ENCODE results near the gene ZCCHC24. TPM values are rescaled to one million over a fixed set of nuclear protein-coding genes. Genes with fewer than 3 reads are reported as not detected.

Gene ZCCHC24
- polyA plus RNA-seq, 4 donors: 21.4 to 77.0 (median 25.6) TPM

DNA sequence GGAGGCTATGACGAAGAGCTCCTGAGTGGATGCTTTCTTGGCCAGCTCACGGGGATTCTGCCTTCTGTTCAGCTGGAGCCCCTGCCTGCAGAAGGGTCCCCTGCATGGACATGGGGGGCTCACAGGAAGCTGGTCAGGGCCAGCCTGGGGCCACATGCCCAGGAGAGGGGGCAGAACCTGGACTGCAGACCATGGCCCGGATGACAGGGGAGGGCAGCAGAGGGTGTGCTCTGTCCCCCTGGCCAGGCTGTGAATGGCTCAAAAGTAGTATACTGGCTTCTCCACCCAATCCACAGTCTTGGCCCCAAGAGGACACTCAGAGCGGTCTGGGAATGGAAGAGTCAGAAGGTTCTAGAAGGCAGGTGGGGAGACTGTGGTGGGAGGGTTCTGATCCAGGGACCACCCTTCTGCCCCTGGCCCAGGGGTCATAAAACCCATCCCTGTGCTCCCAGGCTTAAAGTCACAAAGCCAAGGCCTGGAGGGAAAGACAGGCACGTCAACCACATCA, 57.9 kb downstream of the ZCCHC24 start:
- DNase-seq (ENCODE audit: low read depth in 4 of 4, low spot score in 3 of 4): no peak

DNA sequence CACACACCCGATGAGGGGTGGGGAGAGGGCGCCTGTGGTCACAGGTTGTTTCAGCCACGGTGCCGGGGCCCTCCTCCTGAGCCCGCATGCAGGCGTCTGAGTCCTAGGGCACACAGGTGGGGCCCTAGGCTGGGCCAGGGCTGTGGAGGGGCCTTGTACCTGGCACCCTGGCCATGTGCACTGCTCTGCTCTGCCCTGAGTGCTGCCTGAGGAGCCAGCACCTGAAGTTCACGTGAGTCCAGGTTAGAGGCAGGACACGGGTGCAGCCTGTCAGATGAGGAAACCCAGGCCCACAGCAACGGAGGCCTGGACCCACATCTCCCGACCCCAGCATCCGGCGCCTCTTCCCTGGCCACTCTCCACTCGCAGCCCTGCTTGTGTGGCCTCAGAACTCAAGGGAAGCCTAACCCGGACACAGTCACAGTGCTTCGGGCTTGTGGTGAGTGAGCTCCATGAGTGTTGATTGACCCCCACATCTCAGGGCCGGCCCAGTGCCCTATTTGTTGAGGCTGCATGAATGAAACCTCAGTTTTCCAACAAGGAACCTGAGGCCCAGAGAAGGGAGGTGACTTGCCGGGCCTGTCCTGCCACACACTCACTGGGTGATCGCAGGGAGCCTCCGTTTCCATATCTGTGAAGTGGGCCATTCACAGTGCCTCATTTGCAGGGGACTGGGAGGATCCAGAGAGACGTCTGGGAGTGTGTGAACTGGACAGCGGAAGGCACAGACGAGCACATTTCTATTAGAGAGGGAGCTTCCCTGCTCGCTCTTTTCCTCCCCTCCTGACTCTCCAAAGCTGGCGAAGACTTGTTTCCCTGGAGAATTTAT, 58.6 kb downstream of the ZCCHC24 start:
- DNase-seq (ENCODE audit: low read depth in 4 of 4, low spot score in 3 of 4): no peak

DNA sequence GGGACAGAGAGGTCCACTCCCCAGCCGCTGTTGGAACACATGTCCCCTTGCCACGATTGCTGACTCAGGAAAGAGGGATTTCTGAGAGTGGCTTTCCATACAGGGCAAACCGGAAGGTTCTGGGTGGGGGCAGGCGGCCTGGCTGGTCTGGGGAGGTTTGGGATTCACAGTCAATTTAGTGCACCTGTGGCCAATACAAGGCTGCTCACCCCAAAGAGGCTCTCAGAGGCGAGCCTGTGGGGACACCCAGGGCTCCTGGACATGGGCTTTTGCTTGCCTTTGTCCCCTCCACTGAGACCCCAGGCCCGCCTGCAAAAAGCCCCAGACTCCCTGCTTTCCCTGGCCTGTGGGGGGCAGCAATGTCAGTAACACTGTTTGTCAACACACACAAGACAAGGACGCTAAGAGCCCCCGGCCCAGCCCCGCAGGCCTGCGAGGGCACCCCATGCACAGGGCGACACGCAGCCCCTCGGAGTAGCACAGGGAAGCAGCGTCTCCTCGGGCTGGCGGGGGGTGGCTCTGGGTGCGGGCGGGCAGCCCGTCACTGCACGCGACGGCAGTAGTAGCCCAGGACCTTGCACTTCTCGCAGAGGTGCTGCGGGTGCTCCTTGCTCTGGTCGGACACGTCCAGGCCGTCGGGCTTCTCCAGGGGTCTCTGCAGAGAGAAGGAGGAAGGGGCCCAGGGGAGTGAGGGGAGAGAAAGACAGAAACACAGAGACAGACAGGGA, 59.5 kb downstream of the ZCCHC24 start:
- DNase-seq (ENCODE audit: low read depth in 4 of 4, low spot score in 3 of 4): no peak

DNA sequence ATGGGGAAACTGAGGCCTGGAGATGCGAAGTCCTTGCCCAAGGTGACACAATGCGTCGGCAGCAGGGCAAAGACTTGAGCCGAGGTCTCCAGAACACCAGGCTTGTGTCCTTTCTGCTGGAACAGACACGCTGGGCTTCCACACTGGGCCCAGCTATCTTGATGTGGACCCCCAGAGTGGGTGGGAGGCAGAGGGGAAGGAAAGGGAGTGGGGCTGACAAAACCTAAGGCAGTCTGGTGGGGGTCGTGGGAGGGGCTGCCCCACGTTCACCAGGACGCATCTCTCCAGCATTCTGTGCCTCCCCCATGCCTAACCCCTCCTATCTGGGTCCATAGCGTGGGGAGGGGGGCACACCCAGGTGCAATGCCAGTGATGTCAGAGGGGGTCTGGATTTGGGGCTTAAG, 60.0 kb downstream of the ZCCHC24 start:
- DNase-seq (ENCODE audit: low read depth in 4 of 4, low spot score in 3 of 4): no peak

DNA sequence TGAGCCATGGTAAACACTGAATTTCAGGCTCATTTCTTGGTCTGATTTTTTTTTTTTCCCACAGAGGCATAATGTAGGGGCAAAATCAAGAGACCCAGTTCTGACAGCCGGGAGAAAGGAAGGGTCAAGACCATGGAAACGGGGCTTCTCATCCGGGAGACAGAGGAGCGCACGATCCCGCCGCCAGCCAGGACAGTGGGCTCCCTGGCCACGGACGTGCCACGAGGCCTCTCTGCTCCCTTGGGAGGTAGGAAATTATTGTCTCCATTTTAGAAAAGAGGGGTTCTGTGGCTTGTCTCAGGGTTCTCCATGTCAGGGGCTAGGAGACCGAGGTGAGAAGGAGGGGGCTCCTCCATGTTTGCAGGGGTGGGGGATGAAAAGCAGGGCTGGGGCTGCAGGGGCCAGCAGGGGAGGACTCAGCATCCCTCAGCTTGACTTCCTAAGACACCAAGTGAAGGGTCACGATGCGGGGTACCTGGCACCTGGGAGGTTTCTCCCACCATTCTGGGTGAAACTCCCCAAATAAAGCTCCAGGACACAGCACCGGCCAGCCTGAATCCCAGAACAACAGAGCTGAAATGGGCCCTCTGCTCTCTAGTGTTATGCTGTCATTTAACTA, 60.5 kb downstream of the ZCCHC24 start:
- no peak for DNase-seq (ENCODE audit: low read depth in 4 of 4, low spot score in 3 of 4)

DNA sequence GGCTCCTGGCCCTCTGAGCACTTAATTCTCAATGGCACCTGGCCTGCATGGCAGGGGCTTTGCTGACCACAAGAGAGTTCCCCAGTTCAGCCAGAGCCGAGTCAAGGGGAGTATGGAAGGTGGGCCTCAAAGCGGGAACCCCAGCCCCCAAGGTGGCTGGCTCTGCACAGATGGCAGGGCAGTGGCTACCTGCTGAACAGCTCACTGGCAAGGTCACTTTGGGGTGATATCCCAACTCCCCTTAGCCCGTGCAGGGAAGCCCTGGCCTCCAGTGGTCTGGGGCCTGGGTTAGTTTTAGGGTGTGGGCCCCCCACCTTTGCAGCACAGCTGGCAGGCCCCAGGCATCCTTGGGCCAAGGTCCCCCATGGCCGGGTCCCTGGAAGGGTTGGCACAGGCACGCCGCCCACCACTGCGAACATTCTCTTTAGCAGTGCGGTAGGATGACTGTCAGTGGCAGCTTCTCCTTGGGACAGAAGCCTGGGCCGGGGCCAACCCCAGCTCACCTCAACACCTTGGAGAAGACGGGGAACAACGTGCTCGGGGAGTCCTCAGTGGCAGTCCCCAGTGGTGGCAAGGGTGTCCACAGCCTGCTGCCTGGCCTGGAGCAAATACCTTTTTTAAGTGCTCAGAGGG, 61.3 kb downstream of the ZCCHC24 start:
- DNase-seq (ENCODE audit: low read depth in 4 of 4, low spot score in 3 of 4): no peak

DNA sequence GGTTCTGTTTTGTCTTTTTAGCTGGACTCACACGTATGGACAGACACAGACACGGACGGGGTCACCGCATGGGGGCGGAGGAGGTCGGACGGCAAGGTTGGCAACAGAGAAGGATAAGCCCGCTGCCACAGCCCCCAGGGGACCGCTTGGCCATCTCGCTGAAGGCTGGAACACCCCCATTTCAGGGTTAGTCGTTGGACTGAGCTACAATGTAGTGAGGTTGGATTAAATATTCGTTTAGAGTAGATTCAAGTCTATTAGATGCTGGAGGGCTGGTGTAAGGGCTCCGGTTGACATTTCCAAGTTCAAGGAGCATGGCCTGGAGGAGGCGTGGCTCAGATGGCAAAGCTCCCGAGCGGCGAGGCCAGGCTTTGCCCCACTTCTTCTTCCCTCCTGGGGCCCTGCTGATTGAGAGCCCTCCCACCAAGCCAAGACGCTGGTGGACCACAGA, 62.9 kb downstream of the ZCCHC24 start:
- DNase-seq (ENCODE audit: low read depth in 4 of 4, low spot score in 3 of 4): no peak

DNA sequence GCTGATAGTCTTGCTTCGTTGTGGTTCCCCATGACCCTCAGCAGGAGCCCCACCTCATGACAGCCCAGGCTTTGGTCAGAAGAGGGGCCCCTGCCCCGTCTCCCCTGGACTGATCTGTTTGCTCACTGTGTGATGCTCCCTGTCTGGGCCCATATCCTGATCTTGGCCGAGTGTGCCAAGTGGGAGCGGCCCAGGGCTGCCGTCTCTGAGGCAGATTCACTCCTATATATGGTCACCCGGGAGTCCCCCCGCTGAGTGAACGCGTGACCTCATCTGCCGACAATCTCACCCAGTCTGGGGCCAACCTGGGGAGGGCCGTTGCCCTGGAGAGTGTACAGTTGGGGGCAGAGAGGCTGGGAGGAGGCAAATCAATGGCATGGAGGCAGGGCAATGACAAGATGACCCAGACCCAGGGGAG, 63.6 kb downstream of the ZCCHC24 start:
- DNase-seq (ENCODE audit: low read depth in 4 of 4, low spot score in 3 of 4): no peak

DNA sequence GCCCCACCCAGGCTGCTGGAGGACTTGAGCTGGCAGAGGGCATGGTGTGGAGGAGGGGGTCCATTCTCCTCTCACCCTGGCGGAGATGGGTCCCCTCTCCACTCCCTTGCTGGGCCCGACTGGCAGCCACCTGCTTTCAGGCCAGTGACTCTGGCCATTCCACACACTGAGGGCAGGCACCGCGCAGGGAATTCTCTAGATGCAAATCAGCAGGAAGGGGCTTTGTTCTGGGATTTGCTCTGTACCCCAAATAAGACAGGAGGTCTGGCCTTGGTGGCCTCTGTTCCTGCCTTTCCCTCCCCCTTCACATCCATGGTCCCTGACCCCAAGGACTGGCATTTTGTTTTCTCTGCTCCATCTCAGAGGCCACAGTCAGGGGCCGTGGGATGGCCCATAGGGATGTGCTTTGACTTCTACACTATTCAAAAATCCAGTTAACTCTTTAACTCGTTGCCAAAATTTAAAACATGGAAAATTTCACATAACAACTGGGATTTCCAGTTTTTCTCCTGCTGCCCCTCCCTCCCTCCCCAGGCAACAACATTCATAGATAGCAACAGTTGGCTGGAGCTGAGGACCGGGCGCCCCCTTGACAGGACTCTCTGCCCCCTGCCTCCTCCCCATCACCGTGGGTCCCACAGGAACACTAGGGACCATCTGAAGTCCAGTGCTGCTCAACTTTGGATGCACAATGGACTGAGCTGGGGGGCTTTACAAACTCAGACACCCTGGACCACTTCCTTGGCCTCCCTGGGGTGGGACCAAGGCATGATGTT, 64.3 kb downstream of the ZCCHC24 start:
- DNase-seq (ENCODE audit: low read depth in 4 of 4, low spot score in 3 of 4): no peak

DNA sequence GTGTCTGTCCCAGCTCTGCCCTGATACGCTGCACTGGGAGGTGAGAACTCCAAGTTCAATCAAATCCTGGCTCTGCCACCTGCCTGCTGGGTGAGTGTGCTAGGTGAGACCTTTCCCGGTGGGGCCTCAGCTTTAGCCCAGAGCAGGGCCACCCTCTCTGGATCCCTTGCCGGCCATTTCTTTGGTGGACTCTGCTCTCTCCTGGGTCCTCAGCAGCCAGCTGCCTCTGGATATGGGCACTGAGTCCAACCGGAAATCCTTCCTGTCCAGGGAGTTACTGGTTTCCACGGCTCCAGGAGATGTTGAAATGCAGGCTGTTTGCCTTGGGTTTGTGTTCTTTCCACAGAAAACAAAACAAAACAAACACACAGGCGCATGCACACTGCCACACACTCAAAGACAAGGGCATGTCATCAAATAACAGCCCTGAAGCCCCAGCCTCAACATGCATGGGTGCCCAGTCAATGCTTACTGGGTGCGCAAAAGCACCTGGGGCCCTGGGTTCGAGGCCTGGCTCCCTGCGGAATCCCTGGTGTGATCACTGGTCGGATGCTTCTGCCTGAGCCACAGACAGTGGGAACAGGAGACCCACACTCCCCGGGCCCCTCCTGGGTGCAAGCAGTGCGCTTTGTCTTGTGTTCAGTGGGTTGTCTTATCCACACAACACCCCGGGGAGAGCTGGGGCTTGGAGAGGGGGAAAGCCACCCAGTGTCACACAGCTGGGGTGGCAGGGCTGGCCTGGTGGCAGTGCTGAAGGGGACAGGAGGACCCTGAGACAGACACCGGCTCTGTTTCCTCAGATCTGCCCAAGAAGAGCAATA, 65.1 kb downstream of the ZCCHC24 start:
- no peak for DNase-seq (ENCODE audit: low read depth in 4 of 4, low spot score in 3 of 4)

DNA sequence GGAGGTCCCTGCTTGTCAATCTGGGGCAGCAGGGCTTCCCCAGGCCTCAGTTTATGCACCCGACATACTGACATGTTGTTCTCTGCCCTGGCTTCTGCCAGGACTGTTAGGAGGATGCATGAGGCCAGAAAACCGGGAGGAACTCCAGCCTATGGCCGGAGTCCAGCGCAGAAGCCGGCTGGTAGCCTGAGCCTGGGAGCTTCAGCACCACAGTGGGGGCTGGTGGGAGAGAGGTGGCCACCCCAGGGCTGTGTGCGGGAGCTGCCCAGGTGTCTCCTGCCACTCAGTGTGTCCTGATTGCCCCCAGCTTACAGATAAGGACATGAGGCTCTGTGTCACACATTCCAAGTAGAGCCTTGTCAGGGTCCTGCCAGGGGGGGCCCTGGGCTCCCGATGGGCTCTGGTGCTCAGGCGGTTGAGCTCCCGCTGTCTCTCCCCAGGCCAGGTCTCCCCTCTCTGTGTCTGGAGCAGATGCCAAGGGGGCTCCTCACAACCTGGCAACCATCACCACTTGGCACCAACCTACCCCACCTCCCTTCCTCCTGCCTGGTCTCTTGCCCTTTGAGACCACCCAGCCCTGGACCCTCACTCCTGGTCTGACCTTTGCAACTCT, 65.8 kb downstream of the ZCCHC24 start:
- no peak for DNase-seq (ENCODE audit: low read depth in 4 of 4, low spot score in 3 of 4)

DNA sequence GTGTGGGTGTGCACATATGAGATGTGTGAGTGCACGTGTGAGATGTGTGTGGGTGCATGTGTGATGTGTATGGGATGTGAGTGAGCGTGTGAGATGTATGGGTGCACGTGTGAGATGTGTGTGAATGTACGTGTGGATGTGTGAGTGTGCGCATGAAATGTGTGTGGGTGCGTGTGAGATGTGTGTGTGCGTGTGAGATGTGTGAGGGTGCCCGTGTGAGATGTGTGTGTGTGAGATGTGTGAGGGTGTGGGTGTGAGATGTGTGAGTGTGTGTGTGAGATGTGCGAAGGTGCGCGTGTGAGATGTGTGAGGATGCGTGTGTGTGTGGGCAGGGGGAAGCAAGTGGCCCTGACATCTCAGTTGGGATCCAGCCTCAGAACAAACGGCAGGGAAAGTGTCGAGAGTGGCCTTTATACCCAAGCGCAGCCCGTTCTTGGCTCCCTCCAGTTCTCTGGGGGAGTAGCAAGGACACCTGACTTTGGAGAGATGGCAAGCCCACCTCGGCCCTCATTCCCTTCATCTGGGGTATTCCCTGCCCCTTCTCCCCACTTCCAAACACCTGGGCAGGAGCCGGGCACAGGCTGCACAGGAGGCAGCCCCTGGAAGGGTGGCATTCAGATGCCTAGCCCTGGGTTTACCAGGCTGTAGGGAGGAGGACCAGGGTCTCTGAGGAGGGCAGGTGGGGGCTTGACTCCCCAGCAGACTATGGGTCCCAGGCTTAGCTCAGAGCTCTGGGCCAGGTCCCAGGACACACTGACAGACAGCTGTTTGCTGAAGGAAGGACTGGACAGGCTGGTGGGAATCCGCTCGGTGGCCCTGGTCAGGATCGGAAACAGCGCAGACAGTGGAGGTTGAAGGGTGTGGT, 66.5 kb downstream of the ZCCHC24 start:
- no peak for DNase-seq (ENCODE audit: low read depth in 4 of 4, low spot score in 3 of 4)

DNA sequence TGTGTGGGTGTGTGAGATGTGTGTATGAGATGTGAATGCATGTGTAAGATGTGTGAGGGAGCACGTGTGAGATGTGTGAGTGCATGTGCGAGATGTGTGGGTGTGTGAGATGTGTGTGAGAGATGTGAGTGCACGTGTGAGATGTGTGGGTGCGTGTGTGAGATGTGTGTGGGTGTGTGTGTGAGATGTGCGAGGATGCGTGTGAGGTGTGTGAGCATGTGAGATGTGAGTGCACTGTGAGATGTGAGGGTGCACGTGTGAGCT, 67.1 kb downstream of the ZCCHC24 start:
- DNase-seq (ENCODE audit: low read depth in 4 of 4, low spot score in 3 of 4): no peak

DNA sequence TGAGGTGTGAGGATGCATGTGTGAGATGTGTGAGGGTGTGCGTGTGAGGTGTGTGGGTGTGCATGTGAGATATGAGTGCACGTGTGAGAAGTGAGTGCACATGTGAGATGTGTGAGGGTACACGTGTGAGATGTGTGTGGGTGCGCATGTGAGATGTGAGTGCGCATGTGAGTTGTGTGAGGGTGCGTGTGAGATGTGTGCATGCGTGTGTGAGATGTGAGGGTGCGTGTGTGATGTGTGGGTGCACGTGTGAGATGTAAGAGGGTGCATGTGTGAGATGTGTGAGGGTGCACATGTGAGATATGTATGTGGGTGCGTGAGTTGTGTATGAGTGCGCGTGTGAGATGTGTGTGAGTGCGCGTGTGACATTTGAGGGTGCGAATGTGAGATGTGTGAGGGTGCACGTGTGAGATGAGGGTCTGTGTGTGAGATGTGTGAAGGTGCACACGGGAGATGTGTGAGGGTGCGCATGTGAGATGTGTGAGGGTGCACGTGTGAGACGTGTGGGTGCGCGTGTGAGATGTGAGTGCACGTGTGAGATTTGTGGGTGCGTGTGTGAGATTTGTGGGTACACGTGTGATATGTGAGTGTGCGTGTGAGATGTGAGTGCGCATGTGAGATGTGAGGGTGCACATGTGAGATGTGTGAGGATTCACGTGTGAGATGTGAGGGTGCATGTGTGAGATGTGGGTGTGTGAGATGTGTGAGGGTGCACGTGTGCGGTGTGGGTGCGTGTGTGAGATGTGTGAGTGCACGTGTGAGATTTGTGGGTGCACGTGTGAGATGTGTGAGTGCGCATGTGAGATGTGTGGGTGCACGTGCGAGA, 67.7 kb downstream of the ZCCHC24 start:
- no peak for DNase-seq (ENCODE audit: low read depth in 4 of 4, low spot score in 3 of 4)

DNA sequence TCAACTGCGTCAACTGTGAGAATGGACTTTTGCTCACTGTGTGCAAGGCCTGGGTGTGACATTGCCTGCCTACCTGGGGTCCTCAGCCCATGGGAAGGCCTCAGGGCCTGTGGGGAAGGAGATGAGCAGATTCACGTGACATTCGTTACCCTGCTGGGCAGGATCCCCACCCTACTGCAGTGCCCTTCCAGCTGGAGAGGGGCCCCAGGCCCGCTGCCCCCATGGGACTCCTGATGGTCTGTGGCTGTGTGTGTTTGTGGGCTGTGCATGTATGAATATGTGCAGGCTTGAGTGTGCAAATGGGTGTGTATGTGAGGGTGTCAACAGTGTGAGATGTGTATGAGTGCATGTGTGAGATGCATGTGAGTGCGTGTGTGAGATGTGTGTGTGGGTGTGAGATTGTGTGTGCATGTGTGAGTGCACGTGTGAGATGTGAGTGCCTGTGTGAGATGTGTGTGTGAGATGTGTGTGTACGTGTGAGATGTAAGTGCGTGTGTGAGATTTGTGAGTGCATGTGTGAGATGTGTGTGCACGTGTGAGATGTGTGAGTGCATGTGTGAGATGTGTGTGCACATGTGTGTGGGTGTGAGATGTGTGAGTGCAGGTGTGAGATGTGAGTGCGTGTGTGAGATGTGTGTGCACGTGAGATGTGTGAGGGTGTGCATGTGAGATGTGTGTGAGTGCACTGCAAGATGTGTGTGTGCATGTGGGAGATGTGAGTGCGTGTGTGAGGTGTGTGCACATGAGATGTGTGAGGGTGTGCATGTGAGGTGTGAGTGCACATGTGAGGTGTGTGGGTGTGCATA, 68.5 kb downstream of the ZCCHC24 start:
- no peak for DNase-seq (ENCODE audit: low read depth in 4 of 4, low spot score in 3 of 4)

DNA sequence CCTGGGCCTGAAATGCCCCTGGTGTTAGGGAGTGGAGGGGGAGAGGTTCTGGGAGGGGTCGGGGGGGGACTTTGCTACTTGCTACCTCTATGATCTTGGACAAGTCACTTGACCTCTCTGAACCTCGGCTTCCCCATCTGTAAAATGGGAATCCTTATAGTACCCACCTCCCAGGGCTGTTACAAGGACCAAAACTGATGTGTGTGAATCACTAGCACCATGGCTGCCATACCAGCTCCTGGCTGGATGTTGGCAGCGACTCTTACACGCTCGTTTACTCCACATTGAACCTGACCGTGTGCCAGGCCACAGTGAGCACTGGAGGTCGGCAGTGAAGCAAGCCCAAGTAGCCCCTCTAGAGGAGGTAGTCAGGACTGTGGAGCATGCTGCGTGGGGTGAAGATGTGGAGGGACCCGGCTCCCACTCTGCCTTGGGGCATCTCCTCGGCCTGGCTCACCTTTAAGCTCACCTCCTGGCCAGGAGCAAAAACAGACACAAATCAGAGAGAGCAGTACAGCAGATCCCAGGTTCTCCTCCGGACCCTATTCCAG, 69.3 kb downstream of the ZCCHC24 start:
- no peak for DNase-seq (ENCODE audit: low read depth in 4 of 4, low spot score in 3 of 4)
